ENCODE results near the gene ENTPD2. TPM values are rescaled to one million over a fixed set of nuclear protein-coding genes. Genes with fewer than 3 reads are reported as not detected.
A peak's percentile ranks its signal among the peaks of the same experiment; 100 is the strongest.
"Not testable (repeated sequence)": the region's sequence is repeated elsewhere in the genome, so short reads cannot be mapped to it uniquely, and the experiment has no call there.

ENTPD2 gene
- total RNA-seq, 1 experiment from 2014 or later, result 32.5 TPM

GRCh38 chr9:137062798-137063197 is 8.9 kb upstream of the ENTPD2 start:
- H3K27me3 ChIP-seq (ENCODE audit: insufficient read depth, low read length); RAD21 ChIA-PET (ENCODE audit: low non-redundant PET in 1 of 2, low total read pairs in 2 of 2, uncharacterized antibody in 2 of 2, unreplicated experiment in 2 of 2); H3K9me3 ChIP-seq (ENCODE audit: control insufficient read depth in 1 of 2, insufficient read depth in 1 of 2, low read depth in 1 of 2, low read length in 2 of 2); H3K9ac ChIP-seq (ENCODE audit: low read length); POLR2A ChIA-PET; H3K27ac ChIP-seq (ENCODE audit: low read depth, low read length); H3K4me3 ChIP-seq (replicated peaks in 1 of 2; ENCODE audit: low read depth in 1 of 2, low read length in 2 of 2); H4K20me1 ChIP-seq (ENCODE audit: insufficient read depth); H2AFZ ChIP-seq (ENCODE audit: low read depth, low read length, poor library complexity, severe bottlenecking); DNase-seq (ENCODE audit: low read depth, low spot score); CTCF ChIA-PET; intact Hi-C loops (cut with micrococcal nuclease); ATAC-seq; H3K4me2 ChIP-seq (ENCODE audit: low read length); H3K9me2 ChIP-seq (ENCODE audit: insufficient read depth); BruUV-seq (replicated peaks); H3K36me3 ChIP-seq (ENCODE audit: control insufficient read depth in 1 of 2, insufficient read depth in 2 of 2, low read length in 2 of 2): not testable (repeated sequence)
- peaks cover 23% of the 10 kb centered on the region for H3K79me2 ChIP-seq (ENCODE audit: insufficient read depth, low read length)
- peaks cover 4 to 22% of the 10 kb centered on the region in 2 experiments for H3K4me1 ChIP-seq (ENCODE audit: control insufficient read depth in 1 of 2, insufficient read depth in 2 of 2, low read length in 2 of 2)

- H3K36me3 ChIP-seq (ENCODE audit: control insufficient read depth in 1 of 2, insufficient read depth in 2 of 2, low read length in 2 of 2), result peaks cover 2 to 8% of the 10 kb centered on the region in 2 experiments; a peak in 1 of 4 replicates
- peaks cover 19% of the 10 kb centered on the region for H3K79me2 ChIP-seq (ENCODE audit: insufficient read depth, low read length)
- H2AFZ ChIP-seq (ENCODE audit: low read depth, low read length, poor library complexity, severe bottlenecking), result no peak overlapping the region
- H3K27me3 ChIP-seq (ENCODE audit: insufficient read depth, low read length), result no peaks in the 10 kb centered on the region
- TF ChIP-seq ZFX (IDR thresholded peaks at IDR 0.05) (no peak), CTCF (IDR thresholded peaks at IDR 0.05 in 2 of 3, conservative IDR thresholded peaks at IDR 0.05 in 1 of 3; ENCODE audit: borderline replicate concordance in 1 of 3, insufficient read depth in 1 of 3, low read depth in 2 of 3, low read length in 2 of 3) (no peak), JUND (IDR thresholded peaks at IDR 0.05) (no peak), CBX3 (IDR thresholded peaks at IDR 0.05; ENCODE audit: low read depth) (no peak), ZBTB33 (IDR thresholded peaks at IDR 0.05; ENCODE audit: extremely low read depth, insufficient replicate concordance, low read length) (no peak)
- ChIA-PET RAD21 (ENCODE audit: low non-redundant PET in 1 of 2, low total read pairs in 2 of 2, uncharacterized antibody in 2 of 2, unreplicated experiment in 2 of 2) (no interaction called here), CTCF (no interaction called here), POLR2A (no interaction called here)
- TSS peak; percentile 53 for BruUV-seq (replicated peaks)
- H3K9ac ChIP-seq (ENCODE audit: low read length), result no peak overlapping the region
- no peaks in the 10 kb centered on the region for H3K9me2 ChIP-seq (ENCODE audit: insufficient read depth)
- H4K20me1 ChIP-seq (ENCODE audit: insufficient read depth), result no peaks in the 10 kb centered on the region
- H3K4me3 ChIP-seq (replicated peaks in 1 of 2; ENCODE audit: low read depth in 1 of 2, low read length in 2 of 2), result no peak overlapping the region
- no peaks in the 10 kb centered on the region for H3K9me3 ChIP-seq (ENCODE audit: control insufficient read depth in 1 of 2, insufficient read depth in 1 of 2, low read depth in 1 of 2, low read length in 2 of 2)
- H3K27ac ChIP-seq (ENCODE audit: low read depth, low read length), result no peak overlapping the region
- intact Hi-C loops (cut with micrococcal nuclease), result no loop called here
- H3K4me2 ChIP-seq (ENCODE audit: low read length), result no peak overlapping the region
- DNase-seq (ENCODE audit: low read depth, low spot score) (no peak), ATAC-seq (peak; percentile 23; the same call in 1 of the 2 replicates)
- peaks cover 5 to 18% of the 10 kb centered on the region in 2 experiments; a peak in 3 of 4 replicates for H3K4me1 ChIP-seq (ENCODE audit: control insufficient read depth in 1 of 2, insufficient read depth in 2 of 2, low read length in 2 of 2)
Measured at GRCh38 chr9:137062384-137062783, 8.5 kb upstream of the ENTPD2 start.

All from HCT116 (cell line).